GM12864 (cell line): Measurements from ENCODE around the gene SUN1.

Source experiments
- DNase-seq: peaks from one replicate; pipeline ENCODE4 v3.0.0-alpha.2; 2011; ENCODE audit warnings: low read depth
- H3K4me3 ChIP-seq: 2 replicates; pipeline ENCODE4 v1.5.1; 2011; ENCODE audit warnings: mild to moderate bottlenecking, low read depth, low read length, control low read depth
- CTCF ChIP-seq: IDR thresholded peaks from 2 replicates; pipeline ENCODE4 v1.5.1; 2011; ENCODE audit warnings: low read depth, mild to moderate bottlenecking, moderate library complexity, low read length, control low read depth, inconsistent platforms; ENCODE audit errors: missing control alignments

Gene SUN1

GRCh38 chr7:856444-857095 is 24.3 kb downstream of the SUN1 start:
- no peak for DNase-seq
- H3K4me3 ChIP-seq, result no peak overlapping the region
- TF ChIP-seq CTCF, result no peak

GRCh38 chr7:857661-858060 is 25.4 kb downstream of the SUN1 start:
- TF ChIP-seq CTCF, result no peak
- H3K4me3 ChIP-seq, result no peak overlapping the region
- DNase-seq, result no peak

DNA sequence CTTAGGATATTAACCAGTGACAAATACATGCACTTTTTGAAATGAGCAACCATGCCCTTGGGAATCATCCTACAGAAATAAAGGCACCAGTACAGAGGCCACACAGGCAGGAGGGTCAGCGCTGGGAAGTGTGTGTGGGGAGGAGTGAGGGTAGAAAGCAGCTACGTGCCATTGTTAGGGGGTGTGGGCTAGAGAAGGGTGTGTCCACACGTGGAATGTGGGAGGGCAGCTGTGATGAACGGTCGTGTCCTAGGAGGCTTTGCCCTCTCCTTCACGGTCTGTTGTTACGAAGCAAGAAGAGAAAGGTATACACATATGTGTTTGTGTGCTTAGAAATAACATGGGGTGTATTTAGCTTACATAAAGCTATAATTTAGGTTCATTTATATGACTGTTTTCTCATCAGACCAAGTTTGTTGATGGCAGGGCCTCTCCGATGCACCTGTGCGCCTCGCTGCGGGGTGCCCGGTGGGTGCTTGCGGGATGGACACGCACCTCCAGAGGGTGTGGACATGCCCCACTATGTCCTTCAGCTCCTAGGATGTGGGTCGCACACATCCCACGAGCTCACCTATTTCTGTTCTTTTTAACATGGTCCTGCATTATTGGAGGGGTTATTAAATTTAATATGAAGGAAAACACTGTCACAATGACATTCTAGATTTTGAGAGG is 27.2 kb downstream of the SUN1 start:
- TF ChIP-seq CTCF, result no peak
- no peak overlapping the region for H3K4me3 ChIP-seq
- no peak for DNase-seq

DNA sequence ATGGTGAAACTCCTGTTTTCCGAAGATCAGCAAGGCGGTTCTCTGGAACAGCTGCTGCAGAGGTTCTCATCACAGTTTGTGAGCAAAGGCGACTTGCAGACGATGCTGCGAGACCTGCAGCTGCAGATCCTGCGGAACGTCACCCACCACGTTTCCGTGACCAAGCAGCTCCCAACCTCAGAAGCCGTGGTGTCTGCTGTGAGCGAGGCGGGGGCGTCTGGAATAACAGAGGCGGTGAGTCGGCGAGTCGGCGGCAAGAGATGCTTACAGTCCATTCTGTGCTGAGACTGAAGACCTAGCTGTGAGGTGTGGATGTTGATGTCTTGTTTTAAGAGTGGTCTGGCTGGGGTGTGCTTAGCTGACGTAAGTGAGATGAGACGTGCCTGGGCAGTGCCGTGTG is 27.9 kb downstream of the SUN1 start:
- DNase-seq, result no peak
- no peak overlapping the region for H3K4me3 ChIP-seq
- no peak for TF ChIP-seq CTCF

DNA sequence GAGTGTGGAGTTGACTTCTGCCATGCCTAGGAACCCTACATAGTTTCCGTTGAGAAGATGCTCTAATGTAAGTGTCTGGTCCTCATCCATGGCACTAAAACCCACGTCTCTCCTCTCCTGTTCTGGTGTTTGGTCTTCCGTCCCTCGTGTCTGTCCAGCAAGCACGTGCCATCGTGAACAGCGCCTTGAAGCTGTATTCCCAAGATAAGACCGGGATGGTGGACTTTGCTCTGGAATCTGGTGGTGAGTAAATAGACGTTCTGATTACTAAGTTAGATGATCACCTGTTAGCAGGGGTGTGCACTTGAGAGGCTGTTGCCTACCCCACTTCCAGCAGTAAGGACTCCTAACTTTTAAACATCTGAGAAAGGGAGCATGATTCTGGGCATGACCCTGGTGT is 28.9 kb downstream of the SUN1 start:
- TF ChIP-seq CTCF, result no peak
- no peak for DNase-seq
- H3K4me3 ChIP-seq, result no peak overlapping the region

- DNase-seq, result no peak
- TF ChIP-seq CTCF, result no peak
- no peak overlapping the region for H3K4me3 ChIP-seq
These were observed 29.9 kb downstream of the SUN1 start for GRCh38 chr7:862157-862556.

- TF ChIP-seq CTCF, result no peak
- DNase-seq, result no peak
- H3K4me3 ChIP-seq, result no peak overlapping the region
These were observed 30.8 kb downstream of the SUN1 start for GRCh38 chr7:863106-863505.
